Measurements from ENCODE around the gene GPR161.

GRCh38 chr1:168099337-168099801 lies 37.4 kb downstream of the GPR161 start:
- TF ChIP-seq CTCF (IDR thresholded peaks at IDR 0.05) (no peak), EP300 (IDR thresholded peaks at IDR 0.05) (no peak), POLR2A (IDR thresholded peaks at IDR 0.05) (no peak)
